Stimulated activated naive CD4-positive, alpha-beta T cell (primary cell): ENCODE measurements around the gene RPS6KC1.
A peak's percentile ranks its signal among the peaks of the same experiment; 100 is the strongest.
"Not testable (repeated sequence)": the region's sequence is repeated elsewhere in the genome, so short reads cannot be mapped to it uniquely, and the experiment has no call there.

ENCODE experiments used
- DNase-seq, 6 experiments: peaks; one replicate each; lab custom pipeline; 2025; lab: John Stamatoyannopoulos, UW

Gene RPS6KC1

DNA sequence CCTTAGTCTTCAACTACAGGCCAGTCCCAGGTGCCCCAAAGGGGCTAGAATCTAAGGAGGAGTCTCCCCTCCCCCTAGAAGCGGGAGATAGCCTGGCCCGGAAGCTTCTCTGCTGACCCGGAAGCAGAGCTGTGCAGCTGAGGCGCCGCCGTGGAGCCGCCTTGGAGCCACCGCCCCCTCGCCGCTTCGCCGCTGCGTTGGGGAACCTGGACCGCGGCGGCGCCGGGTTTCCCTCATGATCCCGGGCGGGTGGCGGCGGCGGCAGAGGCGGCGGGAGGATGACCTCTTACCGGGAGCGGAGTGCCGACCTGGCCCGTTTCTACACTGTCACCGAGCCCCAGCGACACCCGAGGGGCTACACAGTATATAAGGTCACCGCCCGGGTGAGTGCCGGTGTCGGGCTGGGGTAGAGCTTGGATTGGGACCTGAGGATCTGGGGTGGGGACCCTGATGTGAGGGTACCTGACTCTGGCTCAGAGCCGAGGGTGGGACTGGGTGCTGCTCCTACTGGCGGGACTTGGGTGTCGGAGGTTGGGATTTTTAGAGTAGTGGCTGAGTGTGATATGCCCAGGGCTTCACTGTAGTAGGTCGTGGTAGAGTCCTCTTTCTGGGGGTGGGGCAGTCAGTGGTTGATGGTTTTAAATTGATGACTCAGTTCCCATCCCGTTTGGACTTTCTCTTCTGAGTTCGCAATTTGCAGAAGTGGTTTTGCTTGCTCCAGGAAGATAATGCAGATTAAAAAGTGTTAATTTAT lies at the start of gene RPS6KC1:
TSS of gene RPS6KC1 (plus strand) at position 115 of the 754 bp plus-strand sequence. CDS start at position 279, 164 bp downstream.
- peak; percentile 56 to 79 (median 70) for DNase-seq

GRCh38 chr1:213003256-213003655 lies 47.8 kb upstream of the RPS6KC1 start:
- no peak for DNase-seq

DNA sequence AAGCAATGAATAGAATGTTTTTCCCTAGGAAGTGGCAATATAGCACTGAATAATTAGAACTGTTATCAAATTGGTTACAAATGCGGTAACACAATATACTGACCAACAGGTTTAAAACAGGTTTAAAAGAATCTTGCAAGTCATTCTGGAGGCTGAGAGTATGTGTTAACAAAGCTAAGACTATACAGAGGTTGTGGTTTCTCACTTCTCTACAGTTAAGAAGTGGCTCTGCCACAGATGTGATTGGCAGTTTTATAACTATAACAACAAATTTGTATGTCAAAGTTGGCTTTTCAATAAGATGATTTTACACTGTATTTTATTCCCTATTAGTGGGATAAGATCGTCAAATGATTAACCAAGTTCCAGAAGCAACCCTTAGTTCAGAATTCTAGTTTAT lies 42.5 kb upstream of the RPS6KC1 start:
- no peak for DNase-seq

DNA sequence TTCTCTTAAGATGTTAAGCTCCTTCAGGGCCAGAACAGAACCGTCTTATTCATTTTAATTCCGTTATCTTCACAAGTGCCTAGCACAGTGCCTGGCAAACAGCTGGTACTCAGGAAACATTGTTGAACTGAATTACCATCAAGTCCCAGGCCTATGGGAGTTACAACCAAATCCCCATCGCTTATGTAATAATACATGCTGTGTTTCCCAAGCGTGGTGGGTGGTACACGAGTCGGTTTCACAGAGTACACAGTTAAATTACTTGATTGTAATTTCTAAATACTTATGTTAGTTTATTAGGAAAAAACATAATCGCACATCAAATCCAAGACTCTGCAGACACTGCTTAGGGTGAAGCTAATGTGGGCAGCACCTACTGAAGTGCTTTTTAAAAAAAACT lies 36.4 kb upstream of the RPS6KC1 start:
- peak in 1 of 6 experiments; percentile 43 for DNase-seq

DNA sequence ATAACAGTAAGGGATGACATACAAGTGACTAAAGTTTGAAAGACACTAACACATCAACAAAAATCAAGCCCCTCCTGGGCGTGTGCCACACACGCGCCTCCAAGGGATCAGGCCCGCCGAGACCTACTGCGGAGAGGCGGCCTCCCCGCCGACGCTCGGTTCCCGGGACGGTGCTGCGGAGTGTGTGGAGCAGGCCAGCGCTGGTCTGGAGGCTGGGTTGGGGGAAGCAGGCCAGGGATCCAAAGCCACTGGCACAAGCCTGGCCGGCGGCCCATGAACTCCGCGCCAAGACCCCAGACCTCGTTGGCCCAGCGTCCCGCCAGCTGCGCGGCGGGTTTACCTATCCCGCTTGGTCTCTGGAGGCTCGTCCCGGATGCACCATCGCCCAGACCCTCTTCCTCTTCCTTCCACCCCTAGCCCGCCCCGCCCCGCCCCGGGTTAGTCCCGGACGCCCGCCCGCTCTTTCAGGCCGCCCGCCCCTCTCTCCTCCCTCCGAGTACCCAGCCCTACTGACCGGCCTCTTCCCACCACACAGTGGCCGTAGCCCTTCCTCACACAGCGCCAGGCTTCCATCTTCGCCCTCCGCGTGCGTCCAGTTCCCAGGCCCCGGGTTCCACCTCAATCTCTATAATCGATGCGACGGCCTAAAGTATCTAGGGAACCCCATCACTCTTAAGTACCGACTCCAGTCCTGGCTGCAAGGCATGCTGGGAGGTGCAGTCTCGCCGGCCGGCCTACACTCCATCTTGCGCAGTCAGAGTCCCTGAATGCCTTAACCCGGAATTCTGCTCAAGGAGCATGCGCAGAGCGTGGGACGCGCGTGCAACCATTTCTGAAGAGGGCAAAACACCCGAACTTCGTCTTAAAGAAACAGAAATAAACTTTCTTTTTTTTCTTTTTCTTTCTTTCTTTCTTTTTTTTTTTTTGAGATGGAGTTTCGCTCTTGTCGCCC lies 35.7 kb upstream of the RPS6KC1 start, which contains the start of gene ANGEL2:
TSS of gene ANGEL2 (minus strand) at position 769 of the 952 bp plus-strand sequence. CDS start at position 573, 196 bp downstream.
- peak; percentile 87 to 95 (median 94) for DNase-seq

- DNase-seq: no peak
Observed at GRCh38 chr1:213017447-213018273, 33.4 kb upstream of the RPS6KC1 start.

DNA sequence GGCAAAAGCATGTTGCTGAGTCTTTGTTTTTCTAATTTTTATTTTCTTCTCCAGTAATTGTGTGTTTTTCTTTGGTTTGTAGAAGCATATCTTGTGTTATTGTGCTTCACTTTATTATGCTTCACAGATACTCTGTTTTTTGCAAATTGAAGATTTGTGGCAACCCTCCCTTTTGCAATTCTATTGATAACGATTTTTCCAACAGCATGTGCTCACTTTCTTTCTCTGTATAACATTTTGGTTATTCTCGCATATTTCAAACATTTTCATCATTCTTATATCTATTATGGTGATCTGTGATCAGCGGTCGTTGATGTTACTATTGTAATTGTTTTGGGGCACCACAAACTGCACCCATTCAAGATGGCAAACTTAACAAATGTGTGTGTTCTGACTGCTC lies 31.6 kb upstream of the RPS6KC1 start:
- DNase-seq: no peak

GRCh38 chr1:213020016-213020415 lies 31.0 kb upstream of the RPS6KC1 start:
- no peak for DNase-seq

- not testable (repeated sequence) for DNase-seq
Observed at GRCh38 chr1:213027024-213027423, 24.0 kb upstream of the RPS6KC1 start.

- no peak for DNase-seq
Observed at GRCh38 chr1:213032651-213033050, 18.4 kb upstream of the RPS6KC1 start.

GRCh38 chr1:213034713-213035112 lies 16.3 kb upstream of the RPS6KC1 start:
- DNase-seq: no peak

- no peak for DNase-seq
Observed at GRCh38 chr1:213035573-213035972, 15.5 kb upstream of the RPS6KC1 start.

GRCh38 chr1:213041443-213041842 lies 9.6 kb upstream of the RPS6KC1 start:
- no peak for DNase-seq

DNA sequence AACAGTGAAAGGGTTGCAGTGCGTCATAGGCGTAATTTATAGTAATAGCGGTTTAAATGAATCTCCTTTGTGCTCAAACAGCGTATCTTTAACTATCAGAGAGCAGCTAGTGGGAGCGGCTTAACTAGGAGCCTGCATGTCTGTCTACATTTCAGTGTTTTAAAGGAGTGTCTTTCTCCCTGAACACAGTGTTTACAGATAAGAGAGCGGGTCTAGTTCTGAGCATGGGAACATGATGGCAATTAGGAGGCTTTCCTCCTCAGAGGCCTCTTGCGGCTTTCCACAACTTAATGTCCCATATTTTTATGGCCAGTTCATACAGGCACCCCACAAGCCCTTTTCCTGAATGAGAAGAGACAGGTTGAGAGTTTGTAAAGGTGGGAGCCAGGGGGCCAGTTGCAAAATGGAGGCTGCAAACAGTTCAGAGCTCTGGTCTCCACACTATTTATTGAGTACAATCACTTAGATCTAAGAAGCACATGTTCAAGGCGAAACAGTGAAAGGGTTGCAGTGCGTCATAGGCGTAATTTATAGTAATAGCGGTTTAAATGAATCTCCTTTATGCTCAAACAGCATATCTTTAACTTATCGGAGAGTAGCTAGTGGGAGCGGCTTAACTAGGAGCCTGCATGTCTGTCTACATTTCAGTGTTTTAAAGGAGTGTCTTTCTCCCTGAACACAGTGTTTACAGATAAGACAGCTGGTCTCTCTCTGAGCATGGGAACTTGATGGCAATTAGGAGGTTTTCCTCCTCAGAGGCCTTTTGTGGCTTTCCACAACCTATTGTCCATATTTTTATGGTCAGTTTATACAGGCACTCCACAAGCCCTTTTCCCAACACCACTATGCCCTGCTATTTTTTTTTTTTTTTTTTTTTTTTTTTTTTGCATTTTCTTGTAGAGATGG lies 5.5 kb upstream of the RPS6KC1 start:
- DNase-seq: not testable (repeated sequence)

DNA sequence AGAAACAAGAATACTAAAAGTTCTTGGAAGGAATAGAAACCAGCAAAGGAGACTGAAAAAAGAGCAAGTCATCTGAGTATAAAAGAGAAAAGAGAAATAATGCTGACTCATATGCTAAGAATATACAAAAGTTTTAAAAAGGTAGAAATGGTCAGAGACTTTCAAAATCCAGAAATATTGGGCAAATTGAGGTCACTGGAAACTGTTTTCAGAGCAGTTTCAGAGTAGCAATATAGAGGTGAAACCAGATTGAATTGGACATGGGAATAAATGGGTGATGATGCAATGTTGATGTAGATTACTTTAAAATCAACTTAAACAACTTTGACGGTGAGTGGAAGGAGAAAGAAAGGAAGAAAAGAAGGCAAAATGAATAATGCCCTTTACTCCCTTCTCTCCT lies 1.8 kb upstream of the RPS6KC1 start:
- no peak for DNase-seq

DNA sequence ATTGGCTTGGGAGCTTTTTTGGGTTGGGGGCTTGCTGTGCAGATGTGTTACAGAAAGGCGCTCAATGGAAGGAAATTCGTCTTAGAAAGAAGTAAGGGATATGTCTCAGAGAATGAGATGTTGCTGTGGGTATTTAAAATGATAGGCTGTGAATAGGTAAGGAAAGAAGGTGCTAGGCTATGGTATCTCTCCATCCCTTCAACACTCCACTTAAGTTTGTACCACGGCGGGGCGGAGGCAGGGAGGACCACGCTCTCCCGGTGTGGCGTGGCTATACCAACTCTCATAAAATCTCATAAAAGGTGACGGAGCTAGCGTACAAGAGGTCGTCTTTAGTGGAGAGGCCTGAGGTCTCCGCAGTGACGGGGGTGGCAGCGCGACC lies 305 bp upstream of the RPS6KC1 start:
- DNase-seq: no peak

DNA sequence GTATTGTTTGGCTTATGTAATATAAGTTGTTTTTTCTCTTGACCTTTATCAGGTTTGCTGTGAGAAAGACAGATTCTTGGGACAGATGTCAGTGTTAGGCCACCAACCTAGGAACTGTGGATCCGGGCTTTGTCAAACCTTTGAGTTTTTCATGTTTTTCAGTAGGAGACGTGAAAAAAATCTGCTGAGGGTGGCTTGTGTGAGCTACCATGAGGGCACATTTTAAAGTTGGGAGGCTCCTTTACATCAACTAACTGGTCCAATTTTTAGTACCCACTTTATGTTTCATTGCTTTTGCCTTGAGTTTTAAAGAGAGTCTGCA lies 801 bp downstream of the RPS6KC1 start:
- DNase-seq: no peak

- DNase-seq: no peak
Observed at GRCh38 chr1:213053455-213053854, 2.4 kb downstream of the RPS6KC1 start.

DNA sequence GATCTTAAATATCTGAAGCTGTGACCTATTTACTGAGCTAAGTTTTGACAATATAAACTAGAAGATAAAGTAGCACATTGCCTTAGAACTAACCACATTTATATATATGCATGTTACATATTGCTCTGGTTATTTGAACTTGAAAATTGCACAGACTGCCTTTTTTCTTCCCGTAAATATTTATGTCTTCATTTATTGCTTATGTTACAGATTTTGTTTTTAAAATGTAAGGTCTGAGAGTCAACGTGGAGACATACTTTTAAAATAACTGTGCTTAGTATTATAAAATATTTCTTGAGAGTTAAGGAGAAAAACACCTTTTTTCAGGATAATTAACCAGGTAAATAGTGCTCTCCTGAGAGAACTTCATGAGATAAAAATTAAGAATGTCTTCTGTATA lies 3.1 kb downstream of the RPS6KC1 start:
- DNase-seq: no peak

- DNase-seq: no peak
Observed at GRCh38 chr1:213054733-213055591, 3.9 kb downstream of the RPS6KC1 start.
